Left ventricle myocardium inferior (tissue), 1 donor: ENCODE results near the gene KBTBD12. TPM values are rescaled to one million over a fixed set of nuclear protein-coding genes. Genes with fewer than 3 reads are reported as not detected.

Experiments used
- DNase-seq: peaks from one replicate; pipeline ENCODE4 v3.0.0-alpha.2; 2020
- H3K27ac ChIP-seq: fragments of 200-600 bp; replicated peaks from 2 replicates; pipeline ENCODE4 v1.8.0; 2021
- H3K27me3 ChIP-seq: fragments of 200-600 bp; 2 replicates; pipeline ENCODE4 v1.8.0; 2021; ENCODE audit warnings: low read depth
- H3K36me3 ChIP-seq: fragments of 200-600 bp; 2 replicates; pipeline ENCODE4 v1.8.0; 2021
- H3K4me1 ChIP-seq: fragments of 200-600 bp; 2 replicates; pipeline ENCODE4 v1.8.0; 2021
- H3K4me3 ChIP-seq: fragments of 200-600 bp; 2 replicates; pipeline ENCODE4 v1.8.0; 2021; ENCODE audit warnings: mild to moderate bottlenecking, moderate library complexity
- H3K9me3 ChIP-seq: fragments of 200-600 bp; replicated peaks from 2 replicates; pipeline ENCODE4 v1.8.0; 2021
- intact Hi-C: fragments of 100-400 bp; cut with micrococcal nuclease; formaldehyde crosslinking; loops from one replicate; pipeline ENCODE4 v1.11.0; 2022
- total RNA-seq: library from RNA; stranded (reverse); fragmentation: NEBNext Ultra II Directional; extraction: Animal tissue kit (Norgen Biotek cat#: 25700); gene quantifications from one replicate; pipeline ENCODE4 v1.2.1, GENCODE V29; 2021
- TF ChIP-seq, protein P1 (sequence below): fragments of 200-600 bp; IDR thresholded peaks from 2 replicates; pipeline ENCODE4 v1.8.0; 2021; ENCODE audit warnings: antibody characterized with exemption, mild to moderate bottlenecking, borderline replicate concordance
- donor health status: DM: no; HTN: yes; CAD: no; lungs with severe emphysema.

KBTBD12 gene
- total RNA-seq, 1 donor from 2014 or later = 41.8 TPM

DNA sequence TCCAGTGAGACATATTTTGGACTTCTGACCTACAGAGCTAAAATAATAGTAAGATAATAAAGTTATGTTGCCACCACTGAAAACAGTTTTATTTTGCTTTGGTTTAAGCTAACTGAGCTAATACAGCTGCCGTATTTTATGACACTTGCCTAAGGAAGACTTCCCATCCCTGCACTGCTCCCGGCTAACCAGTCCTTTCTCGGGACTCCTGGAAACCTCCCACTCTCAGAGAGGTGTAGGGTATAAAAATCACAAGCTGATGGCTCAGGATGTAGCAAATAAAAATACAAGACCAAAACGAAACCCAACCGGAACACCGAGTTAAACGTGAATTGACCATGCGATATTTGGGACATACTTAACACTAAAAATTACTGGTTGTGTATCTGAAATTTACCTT is 448 bp upstream of the KBTBD12 start:
- TF ChIP-seq, protein P1, sequence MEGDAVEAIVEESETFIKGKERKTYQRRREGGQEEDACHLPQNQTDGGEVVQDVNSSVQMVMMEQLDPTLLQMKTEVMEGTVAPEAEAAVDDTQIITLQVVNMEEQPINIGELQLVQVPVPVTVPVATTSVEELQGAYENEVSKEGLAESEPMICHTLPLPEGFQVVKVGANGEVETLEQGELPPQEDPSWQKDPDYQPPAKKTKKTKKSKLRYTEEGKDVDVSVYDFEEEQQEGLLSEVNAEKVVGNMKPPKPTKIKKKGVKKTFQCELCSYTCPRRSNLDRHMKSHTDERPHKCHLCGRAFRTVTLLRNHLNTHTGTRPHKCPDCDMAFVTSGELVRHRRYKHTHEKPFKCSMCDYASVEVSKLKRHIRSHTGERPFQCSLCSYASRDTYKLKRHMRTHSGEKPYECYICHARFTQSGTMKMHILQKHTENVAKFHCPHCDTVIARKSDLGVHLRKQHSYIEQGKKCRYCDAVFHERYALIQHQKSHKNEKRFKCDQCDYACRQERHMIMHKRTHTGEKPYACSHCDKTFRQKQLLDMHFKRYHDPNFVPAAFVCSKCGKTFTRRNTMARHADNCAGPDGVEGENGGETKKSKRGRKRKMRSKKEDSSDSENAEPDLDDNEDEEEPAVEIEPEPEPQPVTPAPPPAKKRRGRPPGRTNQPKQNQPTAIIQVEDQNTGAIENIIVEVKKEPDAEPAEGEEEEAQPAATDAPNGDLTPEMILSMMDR = no peak
- Histone ChIP-seq H3K36me3 (no peaks in the 10 kb centered on the region), H3K4me3 (peak overlapping the region; percentile 71), H3K4me1 (peaks cover 53% of the 10 kb centered on the region), H3K9me3 (peaks cover 4% of the 10 kb centered on the region), H3K27ac (peak overlapping the region; percentile 79), H3K27me3 (no peaks in the 10 kb centered on the region)
- intact Hi-C loops = no loop called here
- no peak for DNase-seq

DNA sequence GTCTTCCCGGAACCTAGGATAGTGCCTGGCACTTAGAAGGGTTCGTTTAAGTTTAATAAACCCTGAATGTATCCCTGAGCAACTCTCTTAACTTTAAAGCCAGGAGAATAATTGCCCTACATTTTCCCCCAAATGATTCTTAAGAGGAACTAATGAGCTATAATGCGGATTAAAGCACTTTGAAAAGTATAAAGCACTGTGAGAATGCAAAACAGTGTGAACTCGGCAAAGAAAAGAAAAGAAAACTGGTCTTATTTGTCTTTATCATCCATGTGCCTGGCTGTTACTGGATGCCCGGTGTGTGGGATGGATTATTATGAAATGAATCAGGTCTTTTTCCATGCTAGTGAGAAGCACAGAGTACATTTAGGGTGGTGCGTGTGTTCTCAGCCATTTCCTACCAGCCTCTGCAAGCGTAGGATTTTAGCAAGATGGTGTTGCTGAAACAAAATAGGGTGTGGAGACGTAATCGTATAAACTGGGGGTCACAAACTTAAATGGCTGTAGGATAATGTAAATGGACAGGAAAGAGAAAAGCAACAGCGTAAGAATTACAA is 983 bp downstream of the KBTBD12 start:
- TF ChIP-seq, protein P1 = no peak
- Histone ChIP-seq H3K27ac (peak overlapping the region; percentile 79), H3K9me3 (peaks cover 4% of the 10 kb centered on the region), H3K4me1 (peaks cover 57% of the 10 kb centered on the region), H3K36me3 (no peaks in the 10 kb centered on the region), H3K27me3 (no peaks in the 10 kb centered on the region), H3K4me3 (peak overlapping the region; percentile 71)
- intact Hi-C loops = no loop called here
- DNase-seq = no peak

DNA sequence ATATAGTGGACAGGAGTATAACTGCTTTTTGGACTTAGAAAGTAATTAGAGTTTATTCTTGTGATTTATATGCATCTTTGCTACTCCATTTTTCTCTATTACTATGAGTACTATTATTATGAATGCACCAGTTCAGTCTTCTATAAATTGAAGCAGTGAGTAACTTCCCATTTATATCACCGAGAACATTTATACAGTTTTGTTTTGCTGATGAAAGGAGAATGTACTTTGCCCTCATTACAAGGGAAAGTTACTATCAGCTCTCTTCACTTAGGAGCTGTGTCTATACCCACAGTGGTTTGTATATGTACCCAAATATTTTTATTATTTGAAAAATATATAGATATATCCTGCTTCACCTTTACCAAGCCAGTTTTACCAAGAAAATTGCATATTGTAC is 5.7 kb downstream of the KBTBD12 start:
- intact Hi-C loops = no loop called here
- Histone ChIP-seq H3K9me3 (no peaks in the 10 kb centered on the region), H3K27me3 (no peaks in the 10 kb centered on the region), H3K4me3 (no peak overlapping the region), H3K27ac (no peak overlapping the region), H3K4me1 (peaks cover 36% of the 10 kb centered on the region), H3K36me3 (no peaks in the 10 kb centered on the region)
- no peak for DNase-seq
- TF ChIP-seq, protein P1 = no peak

DNA sequence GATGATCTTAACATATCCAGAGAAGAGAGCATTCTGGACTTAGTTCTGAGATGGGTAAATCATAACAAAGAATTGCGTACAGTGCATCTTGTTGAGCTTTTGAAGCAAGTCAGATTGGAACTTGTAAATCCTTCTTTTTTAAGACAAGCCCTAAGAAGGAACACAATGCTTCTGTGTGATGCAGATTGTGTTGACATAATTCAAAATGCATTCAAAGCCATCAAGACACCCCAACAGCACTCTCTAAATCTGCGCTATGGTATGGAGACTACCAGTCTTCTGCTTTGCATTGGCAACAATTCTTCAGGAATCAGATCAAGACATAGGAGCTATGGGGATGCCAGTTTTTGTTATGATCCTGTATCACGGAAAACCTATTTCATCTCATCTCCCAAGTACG is 8.6 kb downstream of the KBTBD12 start:
- no peak overlapping the region for H3K27ac ChIP-seq
- intact Hi-C loops = no loop called here
- H3K9me3 ChIP-seq = no peaks in the 10 kb centered on the region
- no peak for DNase-seq
- no peaks in the 10 kb centered on the region for H3K27me3 ChIP-seq
- H3K36me3 ChIP-seq = no peaks in the 10 kb centered on the region
- H3K4me1 ChIP-seq = peaks cover 24% of the 10 kb centered on the region
- TF ChIP-seq, protein P1 = no peak
- H3K4me3 ChIP-seq = no peak overlapping the region

DNA sequence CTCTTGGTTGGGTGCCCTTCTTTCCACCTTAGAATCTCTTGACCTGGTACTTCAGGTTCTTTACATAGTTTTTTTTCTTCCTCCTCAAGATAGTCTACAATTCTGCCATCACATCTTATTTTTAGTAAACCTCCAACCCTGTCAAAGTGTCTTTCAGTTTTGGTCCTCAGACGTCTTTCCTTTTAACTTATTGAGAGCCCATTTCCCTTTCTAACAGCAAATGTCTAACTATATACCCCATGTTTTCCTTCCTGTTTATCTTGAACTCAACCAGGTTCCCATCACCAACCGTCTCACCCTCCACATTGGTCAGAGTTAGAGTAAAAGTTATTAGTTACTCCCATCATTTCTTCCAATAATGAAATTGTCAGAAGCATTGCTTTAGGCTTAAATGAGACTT is 10.4 kb downstream of the KBTBD12 start:
- no peaks in the 10 kb centered on the region for H3K27me3 ChIP-seq
- TF ChIP-seq, protein P1 = no peak
- no peak overlapping the region for H3K4me3 ChIP-seq
- peaks cover 16% of the 10 kb centered on the region for H3K4me1 ChIP-seq
- no peak overlapping the region for H3K27ac ChIP-seq
- H3K36me3 ChIP-seq = no peaks in the 10 kb centered on the region
- H3K9me3 ChIP-seq = no peaks in the 10 kb centered on the region
- no peak for DNase-seq
- intact Hi-C loops = no loop called here
